ENCODE measurements around the gene VGLL4.
A peak's percentile ranks its signal among the peaks of the same experiment; 100 is the strongest.
"Not testable (repeated sequence)": the region's sequence is repeated elsewhere in the genome, so short reads cannot be mapped to it uniquely, and the experiment has no call there.

VGLL4 gene

DNA sequence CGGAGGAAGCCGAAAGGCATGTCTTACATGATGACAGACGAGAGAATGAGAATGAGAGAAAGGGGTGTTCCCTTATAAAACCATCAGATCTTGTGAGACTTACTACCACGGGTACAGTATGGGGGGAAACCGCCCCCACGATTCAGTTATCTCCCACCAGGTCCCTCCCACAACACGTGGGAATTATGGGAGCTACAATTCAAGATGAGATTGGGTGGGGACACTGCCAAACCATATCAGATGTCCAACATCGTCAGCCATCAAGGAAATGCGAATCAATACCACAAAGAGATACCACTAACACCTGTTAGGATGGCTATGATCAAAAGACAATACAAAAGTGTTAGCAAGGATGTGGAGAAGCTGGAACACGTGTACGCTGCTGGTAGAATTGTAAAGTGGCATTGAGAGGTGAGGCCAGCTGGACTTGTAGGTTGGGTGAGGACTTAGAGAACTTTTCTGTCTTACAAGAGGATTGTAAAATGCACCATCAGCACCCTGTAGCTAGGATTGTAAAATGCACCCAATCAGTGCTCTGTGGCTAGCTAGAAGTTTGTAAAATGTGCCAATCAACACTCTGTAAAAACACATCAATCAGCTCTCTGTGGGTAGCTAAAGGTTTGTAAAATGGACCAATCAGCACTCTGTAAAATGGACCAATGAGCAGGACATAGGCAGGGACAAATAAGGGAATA, 37.5 kb downstream of the VGLL4 start:
- DNase-seq (ENCODE audit: low spot score), result no peak

GRCh38 chr3:11605398-11605797, 38.3 kb downstream of the VGLL4 start:
- DNase-seq (ENCODE audit: low spot score), result no peak

GRCh38 chr3:11604139-11604892, 39.4 kb downstream of the VGLL4 start:
- DNase-seq (ENCODE audit: low spot score), result peak; percentile 55

- no peak for DNase-seq (ENCODE audit: low spot score)
These were observed 40.1 kb downstream of the VGLL4 start for GRCh38 chr3:11603628-11604027.

DNA sequence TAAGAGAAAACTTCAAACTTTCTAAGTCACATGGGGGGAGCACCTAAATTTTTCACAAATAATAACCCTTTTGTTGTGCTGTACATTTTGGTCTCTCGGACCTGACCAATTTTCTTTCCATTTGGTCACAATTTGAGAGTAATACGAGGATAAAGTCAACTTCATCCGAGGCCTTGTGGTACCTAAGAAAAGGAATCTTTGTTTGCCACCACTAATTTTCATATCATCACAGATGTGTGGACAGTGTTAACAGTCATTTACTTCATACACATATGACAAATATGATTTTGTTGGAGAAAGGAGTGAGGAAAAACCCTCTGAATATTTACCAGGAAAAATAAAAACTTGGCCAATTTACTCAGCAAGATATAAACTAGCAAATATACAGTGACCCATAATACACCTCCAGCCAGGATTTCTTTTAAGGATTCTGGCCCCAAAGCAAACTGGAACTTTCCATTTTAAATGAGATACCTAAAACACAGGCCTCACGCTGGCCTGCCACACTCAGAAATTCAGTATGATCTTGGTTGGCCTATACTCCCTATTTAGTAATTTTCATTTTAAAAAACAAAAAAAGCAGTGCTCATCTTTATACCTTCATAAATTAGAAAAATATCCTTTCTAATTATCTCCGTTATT, 40.7 kb downstream of the VGLL4 start:
- no peak for DNase-seq (ENCODE audit: low spot score)

- no peak for DNase-seq (ENCODE audit: low spot score)
These were observed 41.4 kb downstream of the VGLL4 start for GRCh38 chr3:11602239-11602840.

- no peak for DNase-seq (ENCODE audit: low spot score)
These were observed 42.1 kb downstream of the VGLL4 start for GRCh38 chr3:11601446-11602238.

- no peak for DNase-seq (ENCODE audit: low spot score)
These were observed 43.0 kb downstream of the VGLL4 start for GRCh38 chr3:11600501-11601282.

DNA sequence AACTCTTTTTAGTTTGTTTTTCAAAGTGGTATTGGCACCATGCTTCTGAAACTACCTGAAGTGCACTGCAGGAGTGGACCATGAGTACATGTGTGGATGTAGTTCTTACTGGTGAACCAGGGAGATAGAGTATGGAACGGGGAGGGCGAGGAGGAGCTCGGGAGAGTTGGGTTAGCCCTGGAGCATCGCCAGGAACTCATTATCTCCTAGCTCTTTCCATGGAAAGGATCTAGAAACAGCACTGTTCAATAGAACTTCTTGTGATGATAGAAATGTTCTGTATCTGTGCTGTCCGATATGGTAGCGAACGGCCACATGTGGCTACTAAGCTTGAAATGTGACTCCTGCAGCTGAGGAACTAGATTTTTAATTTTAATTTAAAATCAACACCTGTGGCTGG, 47.3 kb downstream of the VGLL4 start:
- no peak for DNase-seq (ENCODE audit: low spot score)

- DNase-seq (ENCODE audit: low spot score), result not testable (repeated sequence)
These were observed 48.7 kb downstream of the VGLL4 start for GRCh38 chr3:11595024-11595423.

- no peak for DNase-seq (ENCODE audit: low spot score)
These were observed 50.2 kb downstream of the VGLL4 start for GRCh38 chr3:11593318-11594034.

DNA sequence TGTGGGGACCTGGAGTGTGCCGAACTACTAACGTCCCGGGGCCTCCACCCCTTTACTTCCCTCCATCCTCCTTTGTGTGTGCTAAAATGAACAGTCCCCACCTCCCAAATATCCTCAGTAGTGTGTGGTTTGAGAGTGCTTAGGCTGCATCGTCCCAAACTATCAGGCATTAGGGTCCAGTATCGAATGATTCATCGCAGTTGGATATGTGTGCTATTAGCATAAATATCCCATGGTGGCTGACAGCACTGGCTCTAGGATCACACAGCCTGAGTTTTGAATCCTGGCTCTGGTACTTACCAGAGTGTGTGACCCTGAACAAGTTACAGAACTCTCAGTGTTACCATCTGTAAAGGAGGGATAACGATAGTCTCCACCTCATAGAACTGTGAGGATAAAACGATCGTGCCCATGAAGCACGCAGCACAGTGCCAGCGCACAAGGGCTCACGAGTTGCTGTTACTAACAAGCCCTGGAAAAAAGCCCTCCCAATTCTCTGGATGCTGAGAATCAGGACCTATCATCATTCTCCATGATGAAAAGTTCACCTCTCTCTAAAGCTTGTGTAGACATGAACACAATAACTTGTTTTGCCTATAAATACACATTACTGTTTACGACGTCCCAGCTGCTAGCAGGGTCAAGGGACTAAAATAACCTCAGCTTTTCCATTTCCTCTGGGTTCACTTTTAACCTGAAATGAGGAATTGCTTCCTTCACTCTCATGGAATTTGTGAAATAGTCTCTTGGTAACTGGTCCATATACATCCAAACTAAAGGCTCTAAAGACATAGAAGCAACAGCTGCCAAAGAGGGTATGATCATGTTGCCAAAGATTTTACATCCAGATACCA, 51.0 kb downstream of the VGLL4 start:
- no peak for DNase-seq (ENCODE audit: low spot score)

- DNase-seq (ENCODE audit: low spot score), result no peak
These were observed 52.1 kb downstream of the VGLL4 start for GRCh38 chr3:11591391-11592282.

DNA sequence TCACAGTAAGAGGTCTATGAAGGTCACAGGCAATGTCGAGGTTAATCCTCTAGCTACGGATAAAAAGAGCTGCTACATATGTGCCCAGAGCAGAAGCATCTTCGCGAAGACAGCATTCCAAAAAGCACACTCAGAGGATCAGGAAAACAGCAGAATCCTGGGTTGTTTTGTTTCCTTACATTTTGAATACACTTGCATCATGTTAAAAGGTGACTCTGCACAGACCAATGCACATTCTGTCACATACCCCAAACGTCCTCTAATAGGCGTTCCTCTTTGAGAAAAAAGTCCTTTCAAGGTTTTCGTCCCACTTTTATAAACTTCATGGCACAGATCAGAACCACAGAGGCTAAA, 52.7 kb downstream of the VGLL4 start:
- no peak for DNase-seq (ENCODE audit: low spot score)

DNA sequence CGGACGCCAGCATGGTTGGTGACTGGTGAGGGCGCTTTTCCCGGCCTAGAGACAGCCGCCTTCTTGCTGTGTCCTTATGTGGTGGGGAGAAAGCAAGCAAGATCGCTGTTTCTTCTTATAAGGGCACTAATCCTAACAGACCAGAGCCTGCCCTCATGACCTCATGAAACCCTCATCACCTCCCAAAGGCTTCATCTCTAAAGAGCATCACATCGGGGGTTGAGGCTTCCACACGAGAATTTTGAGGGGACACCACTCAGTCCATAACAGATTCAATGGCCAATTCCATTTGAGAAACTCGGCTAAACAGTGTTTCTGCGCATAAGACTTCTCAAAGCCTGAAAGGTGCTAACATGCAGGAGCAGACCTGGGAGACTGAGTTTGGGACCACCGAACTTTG, 54.0 kb downstream of the VGLL4 start:
- no peak for DNase-seq (ENCODE audit: low spot score)

GRCh38 chr3:11588755-11589154, 55.0 kb downstream of the VGLL4 start:
- DNase-seq (ENCODE audit: low spot score), result no peak

GRCh38 chr3:11588338-11588737, 55.4 kb downstream of the VGLL4 start:
- DNase-seq (ENCODE audit: low spot score), result no peak

DNA sequence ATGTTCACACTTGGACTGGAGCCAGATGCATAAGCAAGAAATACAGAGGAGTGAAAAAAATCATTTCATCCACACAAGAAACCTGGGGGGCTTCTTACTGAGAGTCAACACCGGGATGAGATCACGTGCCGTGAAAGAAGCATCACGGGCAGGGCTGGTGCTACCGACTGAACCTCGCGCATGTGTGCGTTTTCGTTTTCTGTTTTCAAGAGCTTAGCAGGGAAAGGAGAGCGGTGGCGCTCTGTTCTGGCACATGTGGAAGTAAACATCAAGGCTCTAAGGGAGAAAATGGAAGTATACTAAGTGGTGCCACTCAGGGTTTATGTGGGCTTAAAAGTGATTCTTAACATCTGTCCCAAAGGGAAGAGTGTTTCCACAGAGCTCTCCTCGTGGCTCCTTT, 55.9 kb downstream of the VGLL4 start:
- no peak for DNase-seq (ENCODE audit: low spot score)

DNA sequence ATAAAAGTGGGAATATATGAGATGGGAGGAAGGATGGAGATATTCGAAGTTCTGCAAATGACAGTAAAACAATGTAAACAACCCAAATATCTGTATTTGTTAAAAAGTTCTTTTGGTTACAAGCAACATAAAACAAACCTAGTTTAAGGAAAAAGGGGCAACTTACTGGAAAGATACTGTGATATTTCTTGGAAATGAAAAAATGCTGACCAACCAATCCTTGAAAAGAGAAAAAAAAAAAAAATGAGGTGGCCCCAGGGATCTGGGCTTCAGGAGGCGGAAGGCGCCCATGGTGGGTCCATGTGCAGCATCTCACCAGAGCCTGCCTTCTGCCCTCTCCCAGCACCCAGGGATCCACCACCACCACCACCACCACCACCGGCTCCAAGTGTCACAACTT, 59.1 kb downstream of the VGLL4 start:
- DNase-seq (ENCODE audit: low spot score), result no peak

Data from hematopoietic multipotent progenitor cell treated with erythropoietin and hydrocortisone succinate and interleukin-3 and kit ligand, for 15 days (in vitro differentiated cells).